WTC11 (cell line): ENCODE measurements around the gene SYT1.

Experiments
- AFF4 ChIP-seq: sonication (generic); formaldehyde crosslinking; IDR thresholded peaks from 2 replicates; pipeline ENCODE4 v1.8.1; 2023; ENCODE audit warnings: mild to moderate bottlenecking, missing genetic modification reagents, borderline replicate concordance
- ATF6 ChIP-seq: sonication (generic); formaldehyde crosslinking; IDR thresholded peaks from 2 replicates; pipeline ENCODE4 v1.8.1; 2023; ENCODE audit warnings: mild to moderate bottlenecking, missing genetic modification reagents
- CREM ChIP-seq: sonication (generic); formaldehyde crosslinking; IDR thresholded peaks from 2 replicates; pipeline ENCODE4 v1.8.1; 2022; ENCODE audit warnings: mild to moderate bottlenecking, missing genetic modification reagents, moderate library complexity
- CTCF ChIP-seq: fragments of 200-600 bp; IDR thresholded peaks from 2 replicates; pipeline ENCODE4 v1.8.0; 2022; ENCODE audit warnings: antibody characterized with exemption
- ELF4 ChIP-seq: sonication (generic); formaldehyde crosslinking; IDR thresholded peaks from 2 replicates; pipeline ENCODE4 v1.8.1; 2022; ENCODE audit warnings: low read depth, mild to moderate bottlenecking, moderate library complexity, missing genetic modification reagents
- HMGA2 ChIP-seq: fragments of 250-450 bp; sonication (Bioruptor Pico); IDR thresholded peaks from 2 replicates; pipeline ENCODE4 v1.4.0; 2021; ENCODE audit warnings: mild to moderate bottlenecking, moderate library complexity
- KAT7 ChIP-seq: sonication (generic); formaldehyde crosslinking; IDR thresholded peaks from 2 replicates; pipeline ENCODE4 v1.8.1; 2023; ENCODE audit warnings: missing genetic modification reagents, mild to moderate bottlenecking, borderline replicate concordance
- MYBL2 ChIP-seq: sonication (generic); formaldehyde crosslinking; IDR thresholded peaks from 2 replicates; pipeline ENCODE4 v1.8.1; 2023; ENCODE audit warnings: mild to moderate bottlenecking, moderate library complexity, missing genetic modification reagents
- NFE2L1 ChIP-seq: sonication (generic); formaldehyde crosslinking; IDR thresholded peaks from 2 replicates; pipeline ENCODE4 v1.8.1; 2023; ENCODE audit warnings: missing genetic modification reagents
- TEAD1 ChIP-seq: sonication (generic); formaldehyde crosslinking; IDR thresholded peaks from 2 replicates; pipeline ENCODE4 v1.8.0; 2022; ENCODE audit warnings: mild to moderate bottlenecking, missing genetic modification reagents
- TF ChIP-seq, protein P1 (sequence below): sonication (generic); formaldehyde crosslinking; IDR thresholded peaks from 2 replicates; pipeline ENCODE4 v1.8.0; 2023; ENCODE audit warnings: missing genetic modification reagents
- TF ChIP-seq, protein P2 (sequence below): sonication (generic); formaldehyde crosslinking; IDR thresholded peaks from 2 replicates; pipeline ENCODE4 v1.8.0; 2022; ENCODE audit warnings: mild to moderate bottlenecking, missing genetic modification reagents
- TF ChIP-seq, protein P3 (sequence below): sonication (generic); formaldehyde crosslinking; IDR thresholded peaks from 2 replicates; pipeline ENCODE4 v1.8.1; 2022; ENCODE audit warnings: low read depth, mild to moderate bottlenecking, moderate library complexity, missing genetic modification reagents, borderline replicate concordance
- TF ChIP-seq, protein P4 (sequence below): sonication (generic); formaldehyde crosslinking; IDR thresholded peaks from 2 replicates; pipeline ENCODE4 v1.8.1; 2023; ENCODE audit warnings: mild to moderate bottlenecking, missing genetic modification reagents

- TF ChIP-seq HMGA2 (CRISPR knock-in tag) (no peak), ELF4 (CRISPR knock-in tag) (no peak), ATF6 (CRISPR knock-in tag) (no peak), CTCF (no peak), NFE2L1 (CRISPR knock-in tag) (no peak), AFF4 (CRISPR knock-in tag) (no peak), KAT7 (no peak), CREM (no peak), TEAD1 (CRISPR knock-in tag) (no peak), MYBL2 (CRISPR knock-in tag) (no peak)
- TF ChIP-seq, protein P1, sequence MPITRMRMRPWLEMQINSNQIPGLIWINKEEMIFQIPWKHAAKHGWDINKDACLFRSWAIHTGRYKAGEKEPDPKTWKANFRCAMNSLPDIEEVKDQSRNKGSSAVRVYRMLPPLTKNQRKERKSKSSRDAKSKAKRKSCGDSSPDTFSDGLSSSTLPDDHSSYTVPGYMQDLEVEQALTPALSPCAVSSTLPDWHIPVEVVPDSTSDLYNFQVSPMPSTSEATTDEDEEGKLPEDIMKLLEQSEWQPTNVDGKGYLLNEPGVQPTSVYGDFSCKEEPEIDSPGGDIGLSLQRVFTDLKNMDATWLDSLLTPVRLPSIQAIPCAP: no peak
- TF ChIP-seq, protein P2, sequence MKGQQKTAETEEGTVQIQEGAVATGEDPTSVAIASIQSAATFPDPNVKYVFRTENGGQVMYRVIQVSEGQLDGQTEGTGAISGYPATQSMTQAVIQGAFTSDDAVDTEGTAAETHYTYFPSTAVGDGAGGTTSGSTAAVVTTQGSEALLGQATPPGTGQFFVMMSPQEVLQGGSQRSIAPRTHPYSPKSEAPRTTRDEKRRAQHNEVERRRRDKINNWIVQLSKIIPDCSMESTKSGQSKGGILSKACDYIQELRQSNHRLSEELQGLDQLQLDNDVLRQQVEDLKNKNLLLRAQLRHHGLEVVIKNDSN: no peak
- TF ChIP-seq, protein P3, sequence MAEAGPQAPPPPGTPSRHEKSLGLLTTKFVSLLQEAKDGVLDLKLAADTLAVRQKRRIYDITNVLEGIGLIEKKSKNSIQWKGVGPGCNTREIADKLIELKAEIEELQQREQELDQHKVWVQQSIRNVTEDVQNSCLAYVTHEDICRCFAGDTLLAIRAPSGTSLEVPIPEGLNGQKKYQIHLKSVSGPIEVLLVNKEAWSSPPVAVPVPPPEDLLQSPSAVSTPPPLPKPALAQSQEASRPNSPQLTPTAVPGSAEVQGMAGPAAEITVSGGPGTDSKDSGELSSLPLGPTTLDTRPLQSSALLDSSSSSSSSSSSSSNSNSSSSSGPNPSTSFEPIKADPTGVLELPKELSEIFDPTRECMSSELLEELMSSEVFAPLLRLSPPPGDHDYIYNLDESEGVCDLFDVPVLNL: no peak
- TF ChIP-seq, protein P4, sequence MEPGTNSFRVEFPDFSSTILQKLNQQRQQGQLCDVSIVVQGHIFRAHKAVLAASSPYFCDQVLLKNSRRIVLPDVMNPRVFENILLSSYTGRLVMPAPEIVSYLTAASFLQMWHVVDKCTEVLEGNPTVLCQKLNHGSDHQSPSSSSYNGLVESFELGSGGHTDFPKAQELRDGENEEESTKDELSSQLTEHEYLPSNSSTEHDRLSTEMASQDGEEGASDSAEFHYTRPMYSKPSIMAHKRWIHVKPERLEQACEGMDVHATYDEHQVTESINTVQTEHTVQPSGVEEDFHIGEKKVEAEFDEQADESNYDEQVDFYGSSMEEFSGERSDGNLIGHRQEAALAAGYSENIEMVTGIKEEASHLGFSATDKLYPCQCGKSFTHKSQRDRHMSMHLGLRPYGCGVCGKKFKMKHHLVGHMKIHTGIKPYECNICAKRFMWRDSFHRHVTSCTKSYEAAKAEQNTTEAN (CRISPR knock-in tag): no peak
Measured at GRCh38 chr12:78964521-78964920, 99.9 kb downstream of the SYT1 start.
